Measurements from ENCODE around the gene MAST2.
A peak's percentile ranks its signal among the peaks of the same experiment; 100 is the strongest.
"Not testable (repeated sequence)": the region's sequence is repeated elsewhere in the genome, so short reads cannot be mapped to it uniquely, and the experiment has no call there.

The MAST2 gene

DNA sequence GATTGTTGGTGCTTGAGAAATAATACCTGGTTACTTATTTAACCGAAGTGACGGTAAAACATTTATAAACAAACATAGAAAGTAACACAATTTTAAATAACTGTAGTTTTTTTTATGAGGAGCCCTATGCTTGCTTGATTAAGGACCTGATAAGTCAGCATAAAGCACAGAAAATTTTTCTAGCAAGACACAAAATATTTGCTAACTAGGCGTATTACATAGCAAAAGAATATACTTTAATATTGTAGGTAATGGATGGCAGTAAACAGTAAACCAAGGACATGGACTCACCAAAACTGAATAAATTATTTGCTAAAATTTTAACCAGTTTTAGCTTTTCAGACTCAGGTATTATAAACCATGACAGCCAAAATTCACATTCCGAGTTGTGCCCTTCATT lies 90.9 kb downstream of the MAST2 start:
- no peak for DNase-seq (ENCODE audit: low spot score)

DNA sequence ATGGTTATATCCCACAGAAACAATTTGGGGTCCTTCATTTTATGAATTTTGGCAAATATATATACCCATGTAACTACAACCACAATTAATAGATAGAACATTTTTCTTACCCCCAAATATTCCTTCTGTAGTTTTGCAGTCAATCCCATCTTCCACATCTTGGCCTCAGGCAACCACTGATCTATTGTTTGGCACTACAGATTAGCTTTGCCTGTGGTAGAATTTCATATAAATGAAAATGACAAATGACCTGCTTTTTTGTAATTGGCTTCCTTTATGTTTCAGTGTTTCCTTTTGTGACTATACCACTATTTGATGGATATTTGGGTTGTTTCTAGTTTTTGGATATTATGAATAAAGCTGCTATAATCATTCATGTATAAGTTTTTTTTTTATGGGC lies 91.5 kb downstream of the MAST2 start:
- DNase-seq (ENCODE audit: low spot score) = no peak

DNA sequence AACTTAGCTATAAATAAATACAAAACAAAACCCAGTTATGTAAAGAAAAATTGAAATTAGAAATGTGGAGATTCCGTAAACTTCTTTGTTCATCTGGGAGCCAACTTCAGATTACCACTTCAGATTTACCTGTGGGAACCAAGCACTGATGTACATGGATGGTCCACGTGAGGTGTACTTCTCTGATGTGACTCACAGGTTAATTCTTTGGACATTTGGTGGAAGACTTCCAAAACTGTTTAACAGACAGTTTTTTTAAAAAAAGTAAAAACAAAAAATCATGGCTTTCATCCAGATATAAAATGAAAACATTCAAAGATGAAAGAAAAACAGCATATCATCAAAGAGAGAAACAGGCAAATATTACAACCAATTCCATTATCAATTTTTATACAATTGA lies 92.0 kb downstream of the MAST2 start:
- DNase-seq (ENCODE audit: low spot score) = no peak

DNA sequence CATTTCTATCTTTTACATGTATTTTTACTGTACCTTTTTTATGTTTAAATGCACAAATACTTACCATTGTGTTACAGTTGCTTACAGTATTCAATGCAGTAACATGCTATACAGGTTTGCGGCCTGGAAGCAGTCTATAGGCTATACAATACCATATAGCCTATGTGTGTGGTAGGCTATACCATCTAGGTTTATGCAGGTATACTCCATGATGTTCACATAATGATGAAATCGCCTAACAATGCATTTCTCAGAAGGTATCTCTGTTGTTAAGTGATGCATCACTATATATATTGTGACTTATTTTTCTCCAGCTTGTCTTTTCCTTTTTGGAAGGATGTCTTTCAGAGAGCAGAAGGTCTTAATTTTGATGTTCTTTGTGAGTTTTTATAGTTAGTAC lies 103.5 kb downstream of the MAST2 start:
- no peak for DNase-seq (ENCODE audit: low spot score)

DNA sequence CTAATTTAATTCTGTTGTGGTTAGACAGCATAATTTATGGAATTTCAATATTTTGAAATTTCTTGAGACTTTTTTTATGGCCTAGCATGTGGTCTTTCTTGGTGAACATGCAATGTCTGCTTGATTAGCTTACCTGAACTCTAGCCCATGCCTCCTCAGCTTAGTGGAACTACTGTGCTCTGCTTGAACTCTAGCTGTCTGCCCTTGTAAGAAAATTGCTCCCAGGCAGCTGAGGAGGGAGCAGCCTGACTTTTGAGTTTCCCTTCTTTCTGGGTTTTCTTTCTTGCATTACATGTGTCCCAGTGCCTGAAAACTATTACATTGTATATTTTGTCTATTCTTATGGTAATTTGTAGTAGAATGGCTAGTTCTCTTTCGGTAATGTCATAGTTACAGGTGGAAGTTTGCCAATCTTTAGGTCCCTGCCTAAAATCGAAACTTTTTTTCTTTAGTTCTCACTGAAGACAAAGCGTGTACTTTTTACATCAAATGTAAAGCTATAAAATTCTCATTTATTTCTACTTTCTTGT lies 105.3 kb downstream of the MAST2 start:
- no peak for DNase-seq (ENCODE audit: low spot score)

DNA sequence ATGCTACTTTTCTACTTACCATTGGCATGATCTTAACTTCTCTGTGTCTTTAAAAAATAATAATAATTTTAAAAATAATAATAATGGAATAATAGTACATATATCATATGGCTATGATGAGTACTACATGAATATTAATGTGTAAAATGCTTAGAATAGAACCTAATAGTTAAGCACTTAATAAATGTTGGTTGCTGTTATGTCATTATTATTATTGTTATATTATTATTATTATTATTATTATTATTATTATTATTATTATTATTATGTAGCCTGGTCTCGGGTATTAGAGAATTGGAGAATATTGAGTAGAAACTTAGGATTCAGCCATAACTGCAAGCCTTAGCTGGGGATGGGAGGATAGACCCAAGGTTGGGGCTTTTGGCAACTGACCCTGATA lies 108.2 kb downstream of the MAST2 start:
- no peak for DNase-seq (ENCODE audit: low spot score)

DNA sequence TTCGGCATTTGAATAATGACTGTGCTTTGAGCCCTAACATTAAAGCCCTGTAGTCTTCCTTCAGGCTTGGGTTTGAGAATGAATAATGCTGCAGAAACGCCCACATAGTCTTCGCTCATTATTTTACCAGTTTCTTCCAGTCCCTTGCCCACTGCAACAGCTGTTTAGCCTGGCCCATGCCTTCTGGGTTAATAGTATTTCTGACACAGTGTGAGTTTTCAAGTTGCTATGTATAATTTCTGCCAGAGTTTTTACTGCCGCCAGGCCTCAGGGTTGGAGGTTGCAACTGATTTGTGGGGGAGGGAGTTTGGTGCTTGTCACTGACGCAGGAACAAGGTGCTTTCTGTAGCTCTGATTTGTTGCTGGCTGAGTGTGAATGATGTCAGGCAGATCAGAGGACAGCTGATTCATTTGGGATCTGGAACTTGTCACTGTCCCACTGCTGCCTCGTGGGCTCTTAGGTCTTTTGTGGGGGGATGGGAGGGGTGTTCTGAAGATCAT lies 109.8 kb downstream of the MAST2 start:
- DNase-seq (ENCODE audit: low spot score) = no peak

DNA sequence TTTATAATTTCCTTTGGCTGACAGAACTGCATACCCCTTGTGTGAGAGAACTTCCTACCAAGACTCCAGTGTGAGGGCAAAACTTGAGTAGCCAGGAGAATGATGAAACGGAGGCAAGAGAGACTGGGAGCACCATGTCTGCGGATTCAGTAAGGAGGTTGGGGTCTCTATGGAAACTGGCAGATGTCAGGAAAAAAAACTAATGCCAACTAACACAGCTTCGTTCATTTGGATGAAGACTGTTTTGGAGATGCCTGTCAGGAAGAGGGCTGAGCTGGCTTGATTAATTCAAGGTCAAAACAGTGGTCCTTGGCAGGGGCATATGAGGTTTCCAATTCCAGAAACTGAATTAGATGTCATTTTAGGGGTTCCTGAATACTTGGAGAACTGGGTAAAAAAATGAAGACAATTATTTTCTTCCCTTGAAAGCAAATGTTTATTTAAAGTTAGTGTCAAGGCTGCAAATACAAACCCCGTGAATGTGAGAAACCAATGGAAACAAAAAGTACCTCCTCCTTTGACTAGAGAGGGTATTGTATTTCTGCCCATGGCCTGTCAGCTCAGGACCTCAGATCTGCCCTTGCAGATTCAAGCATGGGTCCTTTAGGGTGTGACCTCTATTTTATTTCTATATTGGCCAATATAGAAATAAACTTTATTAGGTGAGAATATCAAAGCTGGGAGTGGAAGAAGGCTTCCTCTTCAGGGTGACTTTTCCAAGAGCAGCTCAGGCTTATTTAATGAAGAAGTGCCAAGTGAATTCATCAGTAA lies 110.5 kb downstream of the MAST2 start:
- no peak for DNase-seq (ENCODE audit: low spot score)

DNA sequence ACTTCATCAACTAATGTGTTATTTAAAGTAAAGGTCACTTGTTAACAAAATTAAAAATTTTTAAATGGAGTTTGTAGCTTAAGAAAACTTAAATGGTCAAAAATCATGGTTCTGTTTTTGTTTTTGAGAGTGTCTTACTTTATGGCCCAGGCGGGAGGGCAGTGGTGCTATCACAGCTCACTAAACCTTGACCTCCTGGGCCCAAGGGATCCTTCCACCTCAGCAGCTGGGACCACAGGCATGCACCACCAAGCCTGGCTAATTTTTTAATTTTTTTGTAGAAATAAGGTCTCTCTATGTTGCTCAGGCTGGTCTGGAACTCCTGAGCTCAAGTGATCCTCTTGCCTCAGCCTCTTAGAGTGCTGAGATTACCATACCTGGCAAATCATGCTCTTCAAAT lies 111.4 kb downstream of the MAST2 start:
- DNase-seq (ENCODE audit: low spot score) = no peak

DNA sequence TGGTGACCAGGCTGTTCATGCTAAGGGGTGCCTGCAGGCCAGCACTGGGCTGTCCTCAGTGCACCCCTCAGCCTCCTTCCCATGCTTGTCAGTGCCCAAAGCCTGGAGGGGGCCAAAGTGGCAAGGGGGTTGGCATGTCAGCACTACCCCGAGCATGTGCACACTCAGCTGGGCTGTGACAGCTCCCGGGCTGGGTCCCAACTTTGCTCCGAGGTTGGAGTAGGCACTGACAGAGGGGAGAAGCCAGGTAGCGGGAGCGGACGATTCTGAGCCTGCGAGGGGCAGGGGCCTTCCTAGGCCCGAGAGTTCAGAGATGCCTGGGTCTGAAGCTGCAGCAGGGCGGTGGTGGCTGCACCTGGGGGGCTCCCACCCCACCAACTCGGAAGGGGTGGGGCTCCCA lies 119.0 kb downstream of the MAST2 start:
- DNase-seq (ENCODE audit: low spot score) = no peak

DNA sequence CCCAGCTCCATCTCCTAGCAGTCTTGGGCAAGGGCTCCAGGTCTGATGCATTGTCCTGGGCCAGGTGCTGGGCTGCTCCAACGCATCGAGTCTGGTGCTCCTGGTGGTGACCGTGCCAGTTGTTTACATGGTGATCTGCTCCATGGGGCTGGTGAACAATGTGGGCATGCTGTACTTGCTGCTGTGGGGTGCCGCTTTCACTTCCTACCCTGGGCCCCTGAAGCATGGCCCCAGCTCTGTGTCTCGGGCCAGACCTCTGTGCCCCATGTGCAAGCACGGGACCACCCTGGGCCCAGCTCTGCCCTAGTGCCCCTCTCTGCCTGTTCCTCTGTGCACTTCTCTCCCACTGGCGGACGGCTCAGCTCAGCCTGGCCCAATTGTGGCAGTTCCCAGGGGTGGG lies 119.4 kb downstream of the MAST2 start:
- DNase-seq (ENCODE audit: low spot score) = no peak

DNA sequence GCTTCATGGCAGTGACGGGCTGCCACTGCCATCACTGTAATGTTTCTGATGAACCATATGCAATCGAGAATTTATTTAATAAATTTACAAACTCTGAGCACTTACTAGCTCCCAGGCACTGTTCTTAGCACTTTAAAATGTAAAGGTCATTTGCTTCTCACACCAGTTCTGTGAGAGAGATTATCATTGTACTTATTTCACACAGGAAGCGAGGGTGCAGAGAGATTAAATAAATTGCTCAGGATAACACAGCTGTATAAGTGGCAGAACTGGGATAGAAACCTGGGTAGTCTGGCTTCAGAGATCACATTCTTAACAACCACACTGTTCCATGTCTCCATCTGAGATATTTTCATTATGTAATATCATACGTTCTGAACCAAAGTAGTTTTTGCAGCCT lies 119.9 kb downstream of the MAST2 start:
- no peak for DNase-seq (ENCODE audit: low spot score)

DNA sequence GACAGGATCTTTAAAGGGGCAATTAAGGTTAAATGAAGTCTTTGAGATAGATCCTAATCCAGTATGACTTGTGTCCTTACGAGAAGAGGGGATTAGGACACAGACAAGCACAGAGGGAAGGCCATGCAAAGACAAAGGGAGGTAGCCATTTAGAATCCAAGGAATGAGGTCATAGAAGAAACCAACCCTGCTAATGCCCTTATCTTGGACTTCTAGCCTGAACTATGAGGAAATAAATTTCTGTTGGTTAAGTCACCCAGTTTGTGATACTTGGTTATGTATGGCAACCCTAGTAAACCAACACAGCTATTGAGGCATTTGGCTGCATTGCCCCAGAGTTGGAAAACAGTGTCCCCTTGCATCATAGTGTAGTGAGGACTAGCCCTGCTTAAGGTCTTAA lies 121.3 kb downstream of the MAST2 start:
- DNase-seq (ENCODE audit: low spot score) = no peak

DNA sequence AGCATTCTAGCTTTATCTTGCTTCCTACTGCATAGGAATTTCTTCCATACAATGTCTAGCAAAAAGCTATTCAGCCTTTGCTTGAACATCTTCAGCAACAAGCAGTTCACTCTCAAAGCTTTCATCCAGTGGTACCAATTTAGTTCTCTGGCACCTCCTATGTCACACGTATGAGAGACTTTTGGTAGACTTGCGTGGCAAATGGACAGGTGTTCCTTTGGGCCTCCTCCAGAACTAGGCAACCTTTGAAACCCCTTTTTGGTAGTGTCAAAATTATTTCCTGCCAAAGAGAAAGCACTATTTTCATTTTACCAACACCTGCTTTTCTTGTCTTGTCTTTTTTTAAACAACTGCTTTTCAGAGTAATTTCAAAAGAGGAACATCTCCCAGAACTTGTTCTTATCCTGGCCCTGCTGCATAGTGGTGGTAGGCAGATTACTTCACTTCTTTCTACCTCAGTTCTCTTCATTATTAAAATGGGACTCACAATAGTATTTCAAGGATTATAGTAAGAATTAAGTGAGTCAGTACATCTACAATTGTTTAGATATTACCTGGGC lies 122.4 kb downstream of the MAST2 start:
- no peak for DNase-seq (ENCODE audit: low spot score)

DNA sequence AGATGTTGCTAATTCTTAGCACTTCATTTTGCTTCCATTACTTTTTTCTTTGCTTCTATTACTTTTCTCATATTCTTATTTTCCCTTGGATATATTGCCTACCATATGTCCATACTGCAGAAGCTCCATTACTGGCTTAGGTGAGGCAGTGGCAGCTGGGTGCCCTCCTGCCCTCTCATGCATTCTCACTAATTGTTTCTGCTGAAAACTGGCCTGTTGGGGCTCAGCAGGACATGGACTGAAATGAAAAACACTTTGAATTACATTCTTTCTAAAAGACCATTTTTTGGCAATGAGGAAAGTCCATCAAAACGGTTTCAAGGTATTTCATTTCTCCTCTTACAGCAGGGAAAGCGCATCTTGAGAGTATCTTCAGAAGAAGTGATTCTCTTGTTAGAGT lies 122.9 kb downstream of the MAST2 start:
- no peak for DNase-seq (ENCODE audit: low spot score)

DNA sequence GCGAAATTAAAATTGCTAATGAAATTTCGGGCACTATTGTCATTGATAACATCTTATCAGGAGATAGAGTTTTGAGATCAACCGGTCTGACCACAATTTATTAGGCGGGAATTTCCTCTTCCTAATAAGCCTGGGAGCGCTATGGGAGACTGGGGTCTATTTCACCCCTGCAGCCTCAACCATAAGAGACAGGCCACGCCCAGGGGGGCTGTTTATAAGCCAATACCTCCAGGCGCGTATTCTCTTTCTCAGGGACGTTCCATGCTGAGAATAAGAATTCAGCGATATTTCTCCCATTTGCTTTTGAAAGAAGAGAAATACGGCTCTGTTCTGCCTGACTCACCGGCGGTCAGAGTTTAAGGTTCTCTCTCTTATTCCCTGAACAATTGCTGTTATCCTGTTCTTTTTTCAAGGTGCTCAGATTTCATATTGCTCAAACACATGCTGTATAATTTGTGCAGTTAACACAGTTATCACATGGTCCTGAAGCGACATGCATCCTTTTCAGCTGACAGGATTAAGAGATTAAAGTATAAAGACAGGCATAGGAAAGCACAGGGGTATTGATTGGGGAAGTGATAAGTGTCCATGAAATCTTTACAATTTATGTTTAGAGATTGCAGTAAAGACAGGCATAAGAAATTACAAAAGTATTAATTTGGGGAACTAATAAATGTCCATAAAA lies 124.0 kb downstream of the MAST2 start:
- DNase-seq (ENCODE audit: low spot score) = not testable (repeated sequence)

DNA sequence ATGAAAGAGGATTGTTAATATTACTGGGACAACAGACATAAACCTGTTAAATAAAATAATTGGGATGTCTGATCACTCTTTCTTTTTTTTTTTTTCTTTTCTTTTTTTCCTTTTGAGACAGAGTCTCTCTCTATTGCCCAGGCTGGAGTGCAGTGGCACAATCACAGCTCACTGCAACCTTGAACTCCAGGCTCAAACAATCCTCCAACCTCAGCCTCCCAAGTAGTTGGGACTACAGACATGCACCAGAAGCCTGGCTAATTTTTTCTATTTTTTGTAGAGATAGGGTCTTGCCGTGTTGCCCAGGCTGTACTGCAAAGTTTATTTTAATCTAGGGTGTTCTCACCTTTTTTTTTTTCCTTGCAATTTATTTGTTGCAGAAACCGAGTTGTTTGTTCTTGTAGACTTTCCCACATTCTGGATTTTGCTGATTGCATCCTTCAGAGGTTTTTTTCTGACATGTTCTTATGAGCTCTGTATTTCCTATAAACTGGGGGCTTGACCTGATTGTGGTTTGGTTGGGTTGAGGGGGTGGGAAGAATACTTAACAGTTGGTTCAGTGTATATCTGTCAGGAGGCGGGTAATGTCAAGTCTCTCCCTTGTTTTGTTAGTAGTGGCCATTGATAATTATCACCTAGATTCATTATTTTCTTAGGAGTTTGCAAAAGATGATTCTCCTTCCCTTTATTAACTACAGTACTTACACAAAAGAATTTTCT lies 125.2 kb downstream of the MAST2 start:
- no peak for DNase-seq (ENCODE audit: low spot score)

DNA sequence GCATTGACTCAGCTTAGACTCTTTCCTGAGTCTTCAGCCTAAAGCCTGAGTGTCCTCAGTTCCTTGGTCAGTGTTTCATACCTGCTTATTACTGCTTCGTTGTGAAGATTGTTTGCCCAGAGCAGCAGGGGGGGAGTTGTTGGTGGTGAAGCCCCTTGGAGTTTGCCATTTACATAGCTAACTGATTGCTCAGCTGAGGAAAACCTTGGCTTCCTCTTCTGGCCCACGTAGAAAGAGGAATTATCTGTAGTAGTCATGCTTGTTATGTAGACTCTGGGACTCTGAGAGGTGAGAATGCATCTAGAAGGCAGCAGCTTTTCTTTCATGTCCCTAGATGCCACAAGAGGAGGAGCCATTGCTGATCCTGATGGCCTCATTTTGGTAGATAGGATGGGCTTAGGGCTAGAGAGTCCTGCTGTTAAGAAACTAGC lies 125.9 kb downstream of the MAST2 start:
- DNase-seq (ENCODE audit: low spot score) = no peak

DNA sequence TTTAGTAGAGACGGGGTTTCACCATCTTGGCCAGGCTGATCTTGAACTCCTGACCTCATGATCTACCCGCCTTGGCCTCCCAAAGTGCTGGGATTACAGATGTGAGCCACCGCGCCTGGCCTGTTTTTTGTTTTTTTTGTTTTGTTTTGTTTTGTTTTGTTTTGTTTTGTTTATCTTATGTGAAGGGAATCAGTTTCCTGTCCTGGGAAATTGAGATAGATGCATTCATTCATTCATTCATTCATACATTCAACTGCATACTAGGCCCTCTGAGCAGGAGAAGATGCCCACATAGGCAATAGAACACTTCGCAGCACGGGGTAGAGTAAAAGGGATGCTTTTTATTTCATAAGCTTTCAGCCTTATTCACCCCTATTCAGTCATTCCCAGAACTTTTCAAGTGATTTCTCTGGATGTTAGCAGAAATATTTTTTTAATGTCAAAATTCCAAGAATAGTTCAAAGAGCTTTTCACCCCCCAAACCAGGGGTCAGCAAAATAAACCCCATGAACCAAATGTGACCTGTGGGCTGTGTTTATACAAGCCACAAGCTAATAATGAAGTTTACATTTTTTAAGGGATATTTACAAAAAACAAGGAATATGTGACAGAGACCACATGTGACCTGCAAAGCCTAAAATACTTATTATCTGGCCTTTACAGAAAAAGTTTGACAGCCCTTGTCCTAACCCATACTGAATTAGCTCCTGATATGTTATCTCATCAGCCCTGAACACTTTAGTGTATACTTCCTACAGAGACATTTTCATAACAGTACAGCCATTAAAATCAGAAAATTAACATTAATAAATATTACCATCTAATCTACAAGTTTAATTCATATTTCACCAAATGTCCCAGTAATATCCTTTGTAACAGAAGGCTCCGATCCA lies 127.1 kb downstream of the MAST2 start:
- peak; percentile 12 for DNase-seq (ENCODE audit: low spot score)

DNA sequence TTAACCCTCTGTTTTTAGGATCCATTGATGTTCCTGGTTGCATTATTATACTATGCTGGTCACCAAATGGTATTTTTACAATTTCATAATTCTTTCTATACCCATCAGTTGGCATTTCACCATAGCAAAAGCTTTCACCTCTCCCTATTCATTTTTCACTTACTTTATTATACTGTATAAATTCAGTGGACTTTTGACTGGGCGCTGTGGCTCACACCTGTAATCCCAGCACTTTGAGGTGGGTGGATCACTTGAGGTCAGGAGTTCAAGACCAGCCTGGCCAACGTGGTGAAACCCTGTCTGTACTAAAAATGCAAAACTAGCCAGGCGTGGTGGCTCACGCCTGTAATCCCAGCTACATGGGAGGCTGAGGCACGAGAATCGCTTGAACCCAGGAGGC lies 128.8 kb downstream of the MAST2 start:
- DNase-seq (ENCODE audit: low spot score) = not testable (repeated sequence)

DNA sequence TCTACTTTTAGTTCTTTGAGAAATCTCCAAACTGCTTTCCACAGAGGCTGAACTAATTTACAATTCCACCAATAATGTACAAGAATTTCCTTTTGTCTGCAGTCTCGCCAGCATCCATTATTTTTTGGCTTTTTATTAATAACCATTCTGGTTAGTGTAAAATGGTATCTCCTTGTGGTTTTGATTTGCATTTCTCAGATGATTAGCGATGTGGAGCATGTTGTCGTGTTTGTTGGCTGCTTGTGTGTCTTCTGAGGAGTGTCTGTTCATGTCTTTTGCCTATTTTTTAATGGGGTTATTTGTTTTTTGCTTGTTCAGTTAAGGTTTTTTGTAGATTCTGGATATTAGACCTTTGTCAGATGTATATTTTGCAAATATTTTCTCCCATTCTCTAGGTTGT lies 131.5 kb downstream of the MAST2 start:
- no peak for DNase-seq (ENCODE audit: low spot score)

Data from hematopoietic multipotent progenitor cell treated with erythropoietin and hydrocortisone succinate and interleukin-3 and kit ligand, for 15 days (in vitro differentiated cells).